Endothelial cell of umbilical vein (primary cell): ENCODE measurements around the gene USE1. TPM values are rescaled to one million over a fixed set of nuclear protein-coding genes. Genes with fewer than 3 reads are reported as not detected.
A peak's percentile ranks its signal among the peaks of the same experiment; 100 is the strongest.

Experiments used
- BruUV-seq: library from RNA; stranded (reverse); fragments of 400-500 nt; replicated peaks from 2 replicates; lab custom pipeline; 2021; lab: Mats Ljungman, UMichigan
- CTCF ChIA-PET: fragments of 300-600, 350-600 bp; sonication (Branson Sonifier 250); formaldehyde crosslinking; loops from one replicate; lab custom pipeline; 2021; ENCODE audit warnings: antibody characterized with exemption, inconsistent platforms; lab: Charles Lee
- POLR2A ChIA-PET: fragments of 300-600, 350-600 bp; sonication (Branson Sonifier 250); formaldehyde crosslinking; loops from one replicate; lab custom pipeline; 2021; ENCODE audit warnings: antibody characterized with exemption, inconsistent platforms; lab: Charles Lee
- DNase-seq: peaks from one replicate; pipeline ENCODE4 v3.0.0-alpha.2; 2011; ENCODE audit warnings: low read depth, low spot score
- FAIRE-seq: peaks from 2 replicates; lab custom pipeline; 2011; peaks lifted over from hg19 to GRCh38; lab: Jason Lieb, UNC
- H2AFZ ChIP-seq: 2 replicates; pipeline ENCODE4 v1.6.0; 2012; ENCODE audit warnings: low read depth, low read length, control low read depth, inconsistent platforms
- H3K27ac ChIP-seq: 2 replicates; pipeline ENCODE4 v1.5.1; 2011; ENCODE audit warnings: low read depth, mild to moderate bottlenecking, control low read depth, low read length, moderate library complexity; ENCODE audit not compliant: insufficient read depth
- H3K27me3 ChIP-seq, 2 experiments: 2 replicates each; pipeline versions ENCODE4 v1.6.0 to v1.6.1; 2011; ENCODE audit warnings: low read length in 2 of 2, mixed read lengths in 1 of 2; ENCODE audit not compliant: control insufficient read depth in 2 of 2, insufficient read depth in 2 of 2
- H3K36me3 ChIP-seq, 2 experiments: 2 replicates in 1 of 2; 3 replicates in 1 of 2; pipeline ENCODE4 v1.5.1; 2011; ENCODE audit warnings: low read length in 2 of 2, mild to moderate bottlenecking in 1 of 2, moderate library complexity in 1 of 2; ENCODE audit not compliant: control insufficient read depth in 2 of 2, insufficient read depth in 2 of 2; ENCODE audit errors: extremely low read depth in 1 of 2
- H3K4me1 ChIP-seq: 3 replicates; pipeline ENCODE4 v1.5.1; 2011; ENCODE audit warnings: mild to moderate bottlenecking, low read length; ENCODE audit not compliant: control insufficient read depth, insufficient read depth; ENCODE audit errors: extremely low read depth
- H3K4me2 ChIP-seq: 2 replicates; pipeline ENCODE4 v1.6.1; 2011; ENCODE audit warnings: low read length, control low read depth, mixed read lengths; ENCODE audit not compliant: insufficient read depth
- H3K4me3 ChIP-seq, 3 experiments: fragments of 200-600 bp in 1 of 3; sonication (generic), shearing (Covaris generic) in 1 of 3; replicated peaks in 1 of 3; 2 replicates each; pipeline ENCODE4 v1.5.1; 2011 to 2016; ENCODE audit warnings: control low read depth in 3 of 3, low read length in 3 of 3, mild to moderate bottlenecking in 2 of 3, inconsistent platforms in 1 of 3, low read depth in 1 of 3, moderate library complexity in 1 of 3; ENCODE audit not compliant: insufficient read depth in 1 of 3
- H3K79me2 ChIP-seq: 2 replicates; pipeline ENCODE4 v1.6.0; 2012; ENCODE audit warnings: low read length, inconsistent platforms; ENCODE audit not compliant: control insufficient read depth, insufficient read depth
- H3K9ac ChIP-seq: replicated peaks from 2 replicates; pipeline ENCODE3; 2011; ENCODE audit warnings: low read length, control low read depth; ENCODE audit not compliant: insufficient read depth; ENCODE audit errors: extremely low read depth
- H3K9me1 ChIP-seq: replicated peaks from 3 replicates; pipeline ENCODE4 v1.6.0; 2011; ENCODE audit warnings: mild to moderate bottlenecking, low read length; ENCODE audit not compliant: control insufficient read depth, insufficient read depth; ENCODE audit errors: extremely low read depth
- H3K9me3 ChIP-seq: replicated peaks from 2 replicates; pipeline ENCODE4 v1.5.1; 2012; ENCODE audit warnings: low read length, inconsistent platforms; ENCODE audit not compliant: control insufficient read depth, insufficient read depth
- H4K20me1 ChIP-seq: replicated peaks from 2 replicates; pipeline ENCODE3; 2011; ENCODE audit warnings: mild to moderate bottlenecking, low read length; ENCODE audit not compliant: control insufficient read depth, insufficient read depth; ENCODE audit errors: extremely low read depth
- CTCF ChIP-seq, 2 donors: IDR thresholded peaks; 1 replicate in 1 of 2; 2 replicates in 1 of 2; pipeline ENCODE4 v1.5.1; 2011; ENCODE audit warnings: low read length in 2 of 2, mild to moderate bottlenecking in 2 of 2, moderate library complexity in 2 of 2, control low read depth in 1 of 2, inconsistent platforms in 1 of 2, low read depth in 1 of 2; ENCODE audit not compliant: insufficient read depth in 1 of 2; ENCODE audit errors: extremely low read depth in 1 of 2
- EZH2 ChIP-seq: IDR thresholded peaks from 2 replicates; pipeline ENCODE4 v1.6.1; 2012; ENCODE audit warnings: borderline replicate concordance, low read depth, mild to moderate bottlenecking, moderate library complexity, low read length, inconsistent platforms; ENCODE audit not compliant: severe bottlenecking
- POLR2A ChIP-seq: IDR thresholded peaks from 2 replicates; pipeline ENCODE4 v1.6.1; 2012; ENCODE audit warnings: low read depth, mild to moderate bottlenecking, control low read depth, low read length
- dilution Hi-C: fragments of 300-500 bp; cut with MboI; formaldehyde crosslinking; loops from one replicate; pipeline ENCODE4 v1.15.0; 2019; ENCODE audit warnings: low sequenced_read_pairs; ENCODE audit not compliant: extremely low pct_ligation_motif_present
- intact Hi-C: fragments of 100-400 bp; cut with micrococcal nuclease; formaldehyde crosslinking; loops from one replicate; pipeline ENCODE4 v1.10.0; 2022
- polyA plus RNA-seq, 4 experiments: library from polyadenylated mRNA; depleted of rRNA in 3 of 4; stranded (reverse) in 3 of 4; unstranded in 1 of 4; fragments of >200 nt; gene quantifications; 2 replicates each; pipeline versions ENCODE4 v1.2.1 to v1.2.3, GENCODE V29; 2011 to 2012; ENCODE audit warnings: missing spikeins in 1 of 4
- total RNA-seq: library from RNA; stranded (reverse); gene quantifications from 2 replicates; pipeline ENCODE4 v1.2.3, GENCODE V29; 2021

The USE1 gene
- total and polyA plus RNA-seq, 2 donors (not counting 3 experiments of a cell fraction or from before 2014, with no cell fraction given): 21.3 to 27.6 TPM

GRCh38 chr19:17205237-17206140 is 9.7 kb upstream of the USE1 start:
- dilution Hi-C loops: no loop called here
- Histone ChIP-seq H3K9ac (no peak overlapping the region), H3K27me3 (no peaks in the 10 kb centered on the region), H3K36me3 (peaks cover 7 to 60% of the 10 kb centered on the region in 2 experiments), H3K4me3 (no peak overlapping the region), H3K9me1 (no peaks in the 10 kb centered on the region), H3K4me1 (peaks cover 6% of the 10 kb centered on the region), H3K79me2 (no peaks in the 10 kb centered on the region), H3K9me3 (no peaks in the 10 kb centered on the region), H3K27ac (no peak overlapping the region), H2AFZ (no peak overlapping the region), H4K20me1 (no peaks in the 10 kb centered on the region), H3K4me2 (no peak overlapping the region)
- ChIA-PET CTCF (interaction anchor here (0.7 to 3.3 kb wide), 10 partner anchors 10 to 100 kb away, joined by 3 to 13 read pairs (median 6); partner anchors contain the start of genes MRPL34 and USE1), POLR2A (interaction anchor here (0.6 kb wide), 1 partner anchor 37 kb away, joined by 5 read pairs; no protein-coding TSS in a partner anchor)
- intact Hi-C loops: loop anchor here (1.0 kb wide), 2 partner anchors 30 to 77 kb away; no protein-coding TSS in a partner anchor
- FAIRE-seq (no peak), DNase-seq (peak; percentile 50)
- TF ChIP-seq EZH2 (no peak), POLR2A (no peak), CTCF (IDR thresholded peaks at IDR 0.05; ENCODE audit: extremely low read depth in 1 of 2, insufficient read depth in 1 of 2, low read depth in 1 of 2, low read length in 2 of 2) (peak; percentile 65 to 83)
- no TSS peak for BruUV-seq
